Right lobe of liver (tissue), 4 donors: Measurements from ENCODE around the gene SRSF7.

Source experiments
- POLR2A ChIP-seq: fragments of 450-650 bp; IDR thresholded peaks from one replicate; pipeline ENCODE4 v1.6.1; 2017; ENCODE audit warnings: antibody characterized with exemption, mild to moderate bottlenecking
- TF ChIP-seq, protein P1 (sequence below), 4 donors: fragments of 200-600 bp in 3 of 4; fragments of 450-650 bp in 1 of 4; IDR thresholded peaks; one replicate each; pipeline versions ENCODE4 v1.5.1 to v1.8.0; 2016 to 2022; ENCODE audit warnings: antibody characterized with exemption in 4 of 4, mild to moderate bottlenecking in 2 of 4
- donor health status: DM: no; HTN: no; CAD: no.
- donor health status: DM: no; HTN: no; CAD: no.
- donor health status: DM: no; HTN: yes; CAD: no.

DNA sequence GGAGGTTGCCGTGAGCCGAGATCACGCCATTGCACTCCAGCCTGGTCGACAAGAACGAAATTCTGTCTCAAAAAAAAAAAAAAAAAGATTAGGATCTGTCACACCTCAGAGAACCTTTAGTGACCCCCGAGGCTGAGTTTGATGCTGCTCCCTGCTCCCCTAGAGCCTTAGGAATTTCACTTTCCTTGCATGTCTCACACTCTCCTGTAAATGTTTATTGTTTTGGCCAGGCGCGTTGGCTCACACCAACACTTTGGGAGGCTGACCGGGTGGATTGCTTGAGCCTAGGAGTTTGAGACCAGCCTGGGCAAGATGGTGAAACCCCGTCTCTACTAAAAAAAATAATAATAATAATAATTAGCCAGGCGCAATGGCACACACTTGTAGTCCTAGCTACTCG is 31.5 kb downstream of the SRSF7 start:
- TF ChIP-seq, protein P1, sequence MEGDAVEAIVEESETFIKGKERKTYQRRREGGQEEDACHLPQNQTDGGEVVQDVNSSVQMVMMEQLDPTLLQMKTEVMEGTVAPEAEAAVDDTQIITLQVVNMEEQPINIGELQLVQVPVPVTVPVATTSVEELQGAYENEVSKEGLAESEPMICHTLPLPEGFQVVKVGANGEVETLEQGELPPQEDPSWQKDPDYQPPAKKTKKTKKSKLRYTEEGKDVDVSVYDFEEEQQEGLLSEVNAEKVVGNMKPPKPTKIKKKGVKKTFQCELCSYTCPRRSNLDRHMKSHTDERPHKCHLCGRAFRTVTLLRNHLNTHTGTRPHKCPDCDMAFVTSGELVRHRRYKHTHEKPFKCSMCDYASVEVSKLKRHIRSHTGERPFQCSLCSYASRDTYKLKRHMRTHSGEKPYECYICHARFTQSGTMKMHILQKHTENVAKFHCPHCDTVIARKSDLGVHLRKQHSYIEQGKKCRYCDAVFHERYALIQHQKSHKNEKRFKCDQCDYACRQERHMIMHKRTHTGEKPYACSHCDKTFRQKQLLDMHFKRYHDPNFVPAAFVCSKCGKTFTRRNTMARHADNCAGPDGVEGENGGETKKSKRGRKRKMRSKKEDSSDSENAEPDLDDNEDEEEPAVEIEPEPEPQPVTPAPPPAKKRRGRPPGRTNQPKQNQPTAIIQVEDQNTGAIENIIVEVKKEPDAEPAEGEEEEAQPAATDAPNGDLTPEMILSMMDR (IDR thresholded peaks at IDR 0.05), result no peak
- TF ChIP-seq POLR2A, result no peak
